ENCODE data around the gene ZNF711.
"Not testable (repeated sequence)": the region's sequence is repeated elsewhere in the genome, so short reads cannot be mapped to it uniquely, and the experiment has no call there.

ZNF711 gene

GRCh38 chrX:85243761-85244449 is at the start of gene ZNF711, which contains the start of gene SATL1:
TSS of gene ZNF711 (plus strand) at chrX:85243991. CDS start at chrX:85247573, 3,582 bp downstream.
TSS of gene SATL1 (minus strand) at chrX:85243779. CDS start at chrX:85108968, 134,811 bp downstream.
- DNase-seq: peak; percentile 71

- DNase-seq: no peak
Measured at GRCh38 chrX:85196319-85196718, 47.5 kb upstream of the ZNF711 start.

- no peak for DNase-seq
Measured at GRCh38 chrX:85203461-85203970, 40.3 kb upstream of the ZNF711 start.

GRCh38 chrX:85213792-85214530 is 29.8 kb upstream of the ZNF711 start:
- DNase-seq: no peak

- no peak for DNase-seq
Measured at GRCh38 chrX:85215946-85216345, 27.8 kb upstream of the ZNF711 start.

- DNase-seq: no peak
Measured at GRCh38 chrX:85221361-85221760, 22.4 kb upstream of the ZNF711 start.

- DNase-seq: no peak
Measured at GRCh38 chrX:85223359-85223758, 20.4 kb upstream of the ZNF711 start.

GRCh38 chrX:85243155-85243554 is 636 bp upstream of the ZNF711 start:
- peak; percentile 1 for DNase-seq

- peak; percentile 52 for DNase-seq
Measured at GRCh38 chrX:85244450-85245211, 840 bp downstream of the ZNF711 start.

GRCh38 chrX:85285286-85285685 is 41.5 kb downstream of the ZNF711 start:
- DNase-seq: not testable (repeated sequence)

GRCh38 chrX:85288992-85289723 is 45.4 kb downstream of the ZNF711 start:
- DNase-seq: no peak

GRCh38 chrX:85303544-85303943 is 59.8 kb downstream of the ZNF711 start:
- DNase-seq: no peak

- DNase-seq: peak; percentile 1
Measured at GRCh38 chrX:85309717-85310116, 65.9 kb downstream of the ZNF711 start.

GRCh38 chrX:85311348-85311747 is 67.6 kb downstream of the ZNF711 start:
- DNase-seq: not testable (repeated sequence)
